GM12878 (cell line): ENCODE data around the gene SLC23A2. TPM values are rescaled to one million over a fixed set of nuclear protein-coding genes. Genes with fewer than 3 reads are reported as not detected.

Source experiments
- ATAC-seq: fragments of 200-7000 bp; cut with Tn5 transposase; 3 replicates; pipeline ENCODE4 v1.9.1; 2020; ENCODE audit warnings: mild to moderate bottlenecking, moderate library complexity
- BruUV-seq: library from RNA; stranded (reverse); fragments of 400-500 nt; replicated peaks from 2 replicates; lab custom pipeline; 2021; lab: Mats Ljungman, UMichigan
- CTCF ChIA-PET: fragments of 300-600 bp; sonication (Branson Sonifier 250); formaldehyde crosslinking; extraction: SDS; loops from one replicate; lab custom pipeline; 2021; ENCODE audit warnings: inconsistent platforms; lab: Yijun Ruan, JAX
- POLR2A ChIA-PET: fragments of 350-600 bp; formaldehyde crosslinking; extraction: SDS; loops from one replicate; lab custom pipeline; 2021; ENCODE audit warnings: inconsistent platforms; lab: Charles Lee
- RAD21 ChIA-PET: fragments of 300-600 bp; sonication (Branson Sonifier 250); formaldehyde crosslinking; loops from one replicate; lab custom pipeline; 2023; ENCODE audit warnings: antibody characterized with exemption; ENCODE audit not compliant: unreplicated experiment; lab: Charles Lee
- SMC1A ChIA-PET: fragments of 300-600 bp; sonication (Branson Sonifier 250); formaldehyde crosslinking; loops from one replicate; lab custom pipeline; 2023; ENCODE audit not compliant: unreplicated experiment, uncharacterized antibody; lab: Charles Lee
- DNase-seq: peaks from one replicate; pipeline ENCODE4 v3.0.0-alpha.2; 2011; ENCODE audit warnings: low read depth, low spot score
- FAIRE-seq: peaks from 3 replicates; lab custom pipeline; 2011; peaks lifted over from hg19 to GRCh38; lab: Jason Lieb, UNC
- H2AFZ ChIP-seq: 2 replicates; pipeline ENCODE4 v1.6.0; 2011; ENCODE audit warnings: low read depth, low read length, control low read depth; ENCODE audit not compliant: control insufficient read depth
- H3K27ac ChIP-seq: 2 replicates; pipeline ENCODE4 v1.5.1; 2011; ENCODE audit warnings: control low read depth; ENCODE audit not compliant: control insufficient read depth, insufficient read depth
- H3K27me3 ChIP-seq, 2 experiments: replicated peaks in 1 of 2; 2 replicates each; pipeline versions ENCODE4 v1.6.0 to v1.6.1; 2011; ENCODE audit warnings: low read length in 1 of 2; ENCODE audit not compliant: control insufficient read depth in 2 of 2, insufficient read depth in 2 of 2
- H3K36me3 ChIP-seq, 2 experiments: 2 replicates each; pipeline ENCODE4 v1.5.1; 2011; ENCODE audit warnings: low read length in 1 of 2; ENCODE audit not compliant: control insufficient read depth in 2 of 2, insufficient read depth in 2 of 2
- H3K4me1 ChIP-seq: 2 replicates; pipeline ENCODE4 v1.6.1; 2011; ENCODE audit warnings: mild to moderate bottlenecking, low read length, moderate library complexity, mixed read lengths; ENCODE audit not compliant: control insufficient read depth, insufficient read depth
- H3K4me2 ChIP-seq: 2 replicates; pipeline ENCODE4 v1.6.0; 2011; ENCODE audit warnings: control low read depth; ENCODE audit not compliant: control insufficient read depth, insufficient read depth
- H3K4me3 ChIP-seq: fragments of 200-600 bp; sonication (generic); 2 replicates; pipeline ENCODE4 v1.5.1; 2016
- H3K79me2 ChIP-seq: 2 replicates; pipeline ENCODE4 v1.6.0; 2011; ENCODE audit warnings: low read length; ENCODE audit not compliant: control insufficient read depth, insufficient read depth
- H3K9ac ChIP-seq: 2 replicates; pipeline ENCODE4 v1.8.0; 2011; ENCODE audit warnings: low read length, control low read depth, mixed read lengths; ENCODE audit not compliant: control insufficient read depth, insufficient read depth
- H3K9me3 ChIP-seq: replicated peaks from 3 replicates; pipeline ENCODE4 v1.5.1; 2011; ENCODE audit warnings: mild to moderate bottlenecking, low read length; ENCODE audit not compliant: control insufficient read depth, insufficient read depth
- H4K20me1 ChIP-seq: 2 replicates; pipeline ENCODE4 v1.6.0; 2011; ENCODE audit not compliant: control insufficient read depth, insufficient read depth
- CREB1 ChIP-seq: IDR thresholded peaks from 2 replicates; pipeline ENCODE4 v1.6.1; 2012; ENCODE audit warnings: low read depth, mild to moderate bottlenecking, inconsistent platforms
- MEF2A ChIP-seq: IDR thresholded peaks from 2 replicates; pipeline ENCODE4 v1.6.1; 2011; ENCODE audit warnings: low read depth, mild to moderate bottlenecking, low read length, moderate library complexity; ENCODE audit not compliant: insufficient read depth
- NFIC ChIP-seq: IDR thresholded peaks from 2 replicates; pipeline ENCODE4 v1.6.1; 2012; ENCODE audit warnings: low read depth, mild to moderate bottlenecking, inconsistent platforms, low read length, moderate library complexity
- PBX3 ChIP-seq: IDR thresholded peaks from 2 replicates; pipeline ENCODE4 v1.6.1; 2011; ENCODE audit warnings: mild to moderate bottlenecking, low read depth, low read length, moderate library complexity; ENCODE audit not compliant: insufficient replicate concordance
- RELA ChIP-seq: fragments of 450-650 bp; IDR thresholded peaks from 2 replicates; pipeline ENCODE4 v1.8.0; 2014; ENCODE audit warnings: borderline replicate concordance; ENCODE audit not compliant: partially characterized antibody
- ZBTB40 ChIP-seq: fragments of 450-650 bp; IDR thresholded peaks from 2 replicates; pipeline ENCODE4 v1.6.1; 2016; ENCODE audit warnings: mild to moderate bottlenecking, moderate library complexity, borderline replicate concordance
- WGBS: methylation state at CpG from one replicate; pipeline ENCODE4 v1.1.6; 2016; ENCODE audit warnings: low lambda C conversion rate; ENCODE audit not compliant: insufficient replicate concordance, insufficient coverage; ENCODE audit errors: missing lambda C conversion rate; 5-methylcytosine and 5-hydroxymethylcytosine counted together
- in situ Hi-C: fragments of 300-500 bp; cut with MboI; formaldehyde crosslinking; loops from 9 replicates; pipeline ENCODE4 v1.14.3; 2018; ENCODE audit warnings: mixed read lengths
- intact Hi-C: fragments of 100-400 bp; cut with micrococcal nuclease; formaldehyde crosslinking; loops from one replicate; pipeline ENCODE4 v1.14.2; 2022; ENCODE audit not compliant: unreplicated experiment
- polyA plus RNA-seq, 11 experiments: library from polyadenylated mRNA; depleted of rRNA in 4 of 11; unstranded in 6 of 11; stranded (reverse) in 5 of 11; fragments of >200 nt; fragmentation: Nextera tagmentation in 4 of 11; fragmentation: Illumina TruSeq in 1 of 11; extraction: Ambion mirVana in 4 of 11; extraction: Trizol in 1 of 11; gene quantifications; 1 replicate in 1 of 11; 2 replicates in 10 of 11; pipeline versions ENCODE4 v1.2.1 to v1.2.3, GENCODE V29; 2011 to 2016; ENCODE audit warnings: inconsistent platforms in 2 of 11, missing spikeins in 2 of 11, low read depth in 1 of 11
- total RNA-seq, 4 experiments: library from RNA; depleted of rRNA in 3 of 4; stranded (reverse); fragments of >200 nt in 3 of 4; fragmentation: Illumina TruSeq in 1 of 4; extraction: Trizol in 1 of 4; gene quantifications; 2 replicates each; pipeline versions ENCODE4 v1.2.1 to v1.2.3, GENCODE V29; 2013 to 2021
- TF ChIP-seq, protein P1 (sequence below): fragments of 450-650 bp; IDR thresholded peaks from 2 replicates; pipeline ENCODE4 v1.6.1; 2016; ENCODE audit warnings: mild to moderate bottlenecking
- TF ChIP-seq, protein P2 (sequence below): fragments of 450-650 bp; IDR thresholded peaks from 2 replicates; pipeline ENCODE4 v1.6.1; 2018; ENCODE audit warnings: borderline replicate concordance, mild to moderate bottlenecking; ENCODE audit not compliant: partially characterized antibody
- TF ChIP-seq, protein P3 (sequence below): IDR thresholded peaks from 2 replicates; pipeline ENCODE4 v1.6.1; 2011; ENCODE audit warnings: borderline replicate concordance, low read depth, mild to moderate bottlenecking, moderate library complexity, low read length; ENCODE audit not compliant: insufficient read depth, poor library complexity, severe bottlenecking

SLC23A2 gene
- total and polyA plus RNA-seq, 10 of the 15 experiments (the other 5 are each of a cell fraction or from before 2014, with no cell fraction given): 4.4 to 56.1 (median 35.5) TPM

DNA sequence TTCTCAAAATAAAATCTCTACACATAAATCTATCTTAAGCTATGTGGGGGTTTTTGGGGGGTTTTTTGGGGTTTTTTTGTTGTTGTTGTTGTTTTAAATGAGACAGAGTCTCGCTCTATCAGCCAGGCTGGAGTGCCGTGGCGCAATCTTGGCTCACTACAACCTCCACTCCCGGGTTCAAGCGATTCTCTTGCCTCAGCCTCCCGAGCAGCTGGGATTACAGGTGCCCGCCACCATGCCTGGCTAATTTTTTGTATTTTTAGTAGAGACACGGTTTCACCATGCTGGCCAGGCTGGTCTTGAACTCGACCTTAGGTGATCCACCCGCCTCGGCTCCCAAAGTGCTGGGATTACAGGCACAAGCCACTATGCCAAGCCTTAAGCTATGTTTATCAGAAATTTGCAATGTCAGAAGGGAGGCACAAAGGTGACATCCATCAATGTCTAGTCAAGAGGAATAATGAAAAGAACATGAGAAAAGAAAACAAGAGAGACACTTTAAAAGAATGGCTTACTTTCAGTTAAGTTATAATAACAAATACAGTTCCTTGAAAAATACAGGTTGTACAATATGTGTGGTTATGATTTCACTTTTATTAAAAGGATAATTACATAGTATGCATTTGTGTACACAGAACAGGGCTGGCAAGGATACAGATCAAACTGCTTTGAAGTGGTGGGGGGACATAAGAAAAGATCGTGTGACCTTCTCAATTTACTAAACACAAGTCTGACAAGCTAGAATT is 28.6 kb downstream of the SLC23A2 start:
- no peaks in the 10 kb centered on the region; the same call in none of the 2 replicates for H3K79me2 ChIP-seq
- no peaks in the 10 kb centered on the region for H3K9me3 ChIP-seq
- peaks cover 4% of the 10 kb centered on the region for H3K4me1 ChIP-seq
- 17% methylated on average over 12 of the region's 12 CpGs for WGBS
- no peak for DNase-seq
- no peaks in the 10 kb centered on the region for H3K27me3 ChIP-seq
- peak overlapping the region; percentile 76 for H3K27ac ChIP-seq
- H3K36me3 ChIP-seq: peaks cover 0 to 2% of the 10 kb centered on the region in 2 experiments; a peak in 2 of 4 replicates
- ChIA-PET POLR2A (interaction anchor here (0.6 to 1.9 kb wide), 23 partner anchors 11 to 1947 kb away, joined by 3 to 14 read pairs (median 5); partner anchors contain the start of genes CDS2 and PCNA), RAD21 (interaction anchor here (0.6 to 2.6 kb wide), 21 partner anchors 13 to 1942 kb away, joined by 3 to 22 read pairs (median 5); partner anchors contain the start of gene CDS2), CTCF (interaction anchor here (0.6 to 2.0 kb wide), 13 partner anchors 11 to 253 kb away, joined by 3 to 13 read pairs (median 5); partner anchors contain the start of gene CDS2), SMC1A (interaction anchor here (0.6 to 2.1 kb wide), 29 partner anchors 10 to 214 kb away, joined by 3 to 23 read pairs (median 5); no protein-coding TSS in a partner anchor)
- peak overlapping the region; percentile 83 for H3K4me2 ChIP-seq
- intact Hi-C loops (loop anchor here (1.0 to 5.0 kb wide), 5 partner anchors 14 to 158 kb away; no protein-coding TSS in a partner anchor), in situ Hi-C loops (no loop called here)
- peak overlapping the region; percentile 36; the same call in 1 of the 2 replicates for H2AFZ ChIP-seq
- H4K20me1 ChIP-seq: no peaks in the 10 kb centered on the region
- peak overlapping the region; percentile 62; the same call in 1 of the 2 replicates for H3K9ac ChIP-seq
- ATAC-seq: peak; percentile 46
- FAIRE-seq: no peak
- peak overlapping the region; percentile 42; the same call in 1 of the 2 replicates for H3K4me3 ChIP-seq
- BruUV-seq: TSS peak; percentile 76
- TF ChIP-seq RELA (peak; percentile 49), PBX3 (peak; percentile 24), MEF2A (0 out of 2 replicates have a peak, but pooled peaks have one; percentile 33), NFIC (peak; percentile 24; the same call in 1 of the 2 replicates), CREB1 (no peak), ZBTB40 (peak; percentile 32; the same call in 1 of the 2 replicates)
- TF ChIP-seq, protein P1, sequence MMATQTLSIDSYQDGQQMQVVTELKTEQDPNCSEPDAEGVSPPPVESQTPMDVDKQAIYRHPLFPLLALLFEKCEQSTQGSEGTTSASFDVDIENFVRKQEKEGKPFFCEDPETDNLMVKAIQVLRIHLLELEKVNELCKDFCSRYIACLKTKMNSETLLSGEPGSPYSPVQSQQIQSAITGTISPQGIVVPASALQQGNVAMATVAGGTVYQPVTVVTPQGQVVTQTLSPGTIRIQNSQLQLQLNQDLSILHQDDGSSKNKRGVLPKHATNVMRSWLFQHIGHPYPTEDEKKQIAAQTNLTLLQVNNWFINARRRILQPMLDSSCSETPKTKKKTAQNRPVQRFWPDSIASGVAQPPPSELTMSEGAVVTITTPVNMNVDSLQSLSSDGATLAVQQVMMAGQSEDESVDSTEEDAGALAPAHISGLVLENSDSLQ: peak; percentile 77; the same call in 1 of the 2 replicates
- TF ChIP-seq, protein P2, sequence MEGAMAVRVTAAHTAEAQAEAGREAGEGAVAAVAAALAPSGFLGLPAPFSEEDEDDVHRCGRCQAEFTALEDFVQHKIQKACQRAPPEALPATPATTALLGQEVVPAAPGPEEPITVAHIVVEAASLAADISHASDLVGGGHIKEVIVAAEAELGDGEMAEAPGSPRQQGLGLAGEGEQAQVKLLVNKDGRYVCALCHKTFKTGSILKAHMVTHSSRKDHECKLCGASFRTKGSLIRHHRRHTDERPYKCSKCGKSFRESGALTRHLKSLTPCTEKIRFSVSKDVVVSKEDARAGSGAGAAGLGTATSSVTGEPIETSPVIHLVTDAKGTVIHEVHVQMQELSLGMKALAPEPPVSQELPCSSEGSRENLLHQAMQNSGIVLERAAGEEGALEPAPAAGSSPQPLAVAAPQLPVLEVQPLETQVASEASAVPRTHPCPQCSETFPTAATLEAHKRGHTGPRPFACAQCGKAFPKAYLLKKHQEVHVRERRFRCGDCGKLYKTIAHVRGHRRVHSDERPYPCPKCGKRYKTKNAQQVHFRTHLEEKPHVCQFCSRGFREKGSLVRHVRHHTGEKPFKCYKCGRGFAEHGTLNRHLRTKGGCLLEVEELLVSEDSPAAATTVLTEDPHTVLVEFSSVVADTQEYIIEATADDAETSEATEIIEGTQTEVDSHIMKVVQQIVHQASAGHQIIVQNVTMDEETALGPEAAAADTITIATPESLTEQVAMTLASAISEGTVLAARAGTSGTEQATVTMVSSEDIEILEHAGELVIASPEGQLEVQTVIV: no peak
- TF ChIP-seq, protein P3, sequence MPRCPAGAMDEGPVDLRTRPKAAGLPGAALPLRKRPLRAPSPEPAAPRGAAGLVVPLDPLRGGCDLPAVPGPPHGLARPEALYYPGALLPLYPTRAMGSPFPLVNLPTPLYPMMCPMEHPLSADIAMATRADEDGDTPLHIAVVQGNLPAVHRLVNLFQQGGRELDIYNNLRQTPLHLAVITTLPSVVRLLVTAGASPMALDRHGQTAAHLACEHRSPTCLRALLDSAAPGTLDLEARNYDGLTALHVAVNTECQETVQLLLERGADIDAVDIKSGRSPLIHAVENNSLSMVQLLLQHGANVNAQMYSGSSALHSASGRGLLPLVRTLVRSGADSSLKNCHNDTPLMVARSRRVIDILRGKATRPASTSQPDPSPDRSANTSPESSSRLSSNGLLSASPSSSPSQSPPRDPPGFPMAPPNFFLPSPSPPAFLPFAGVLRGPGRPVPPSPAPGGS: peak; percentile 50
